BLaER1 treated with 17β-estradiol and CSF1 and Interleukin-3, amounts not matched to agents 10 nM and 100 nM (cell line): ENCODE measurements around the gene TAF1C.

Source experiments
- H3K27ac ChIP-seq, 11 experiments: shearing (Covaris generic); formaldehyde crosslinking; 2 replicates each; pipeline ENCODE4 v1.8.1; 2022
- H3K27me3 ChIP-seq, 11 experiments: shearing (Covaris generic); formaldehyde crosslinking; 2 replicates each; pipeline ENCODE4 v1.8.1; 2022
- H3K36me3 ChIP-seq, 11 experiments: shearing (Covaris generic); formaldehyde crosslinking; 2 replicates each; pipeline ENCODE4 v1.8.1; 2022
- H3K4me1 ChIP-seq, 10 experiments: shearing (Covaris generic); formaldehyde crosslinking; 2 replicates each; pipeline ENCODE4 v1.8.1; 2022
- H3K4me2 ChIP-seq, 11 experiments: shearing (Covaris generic); formaldehyde crosslinking; 2 replicates each; pipeline ENCODE4 v1.8.1; 2022
- H3K4me3 ChIP-seq, 10 experiments: shearing (Covaris generic); formaldehyde crosslinking; 2 replicates each; pipeline ENCODE4 v1.8.1; 2022
- H3K9ac ChIP-seq, 11 experiments: shearing (Covaris generic); formaldehyde crosslinking; 2 replicates each; pipeline ENCODE4 v1.8.1; 2022
- H3K9me3 ChIP-seq, 11 experiments: shearing (Covaris generic); formaldehyde crosslinking; replicated peaks in 1 of 11; 2 replicates each; pipeline ENCODE4 v1.8.1; 2022
- H4K20me1 ChIP-seq, 11 experiments: shearing (Covaris generic); formaldehyde crosslinking; 2 replicates each; pipeline ENCODE4 v1.8.1; 2022
- Cebpa-rat ChIP-seq, 11 experiments: shearing (Covaris generic); IDR thresholded peaks; 2 replicates each; pipeline ENCODE4 v1.8.1; 2022

TAF1C gene

GRCh38 chr16:84177741-84178073 is 9.2 kb downstream of the TAF1C start:
- H4K20me1 ChIP-seq, result peaks cover 0 to 69% (median 49%) of the 10 kb centered on the region in 11 experiments; a peak in 17 of 22 replicates

GRCh38 chr16:84176192-84177053 is 10.4 kb downstream of the TAF1C start:
- peak overlapping the region in 10 of 11 experiments; percentile 15 to 65 (median 55); a peak in 15 of 22 replicates for H3K27ac ChIP-seq
- H3K4me1 ChIP-seq, result peaks cover 9 to 20% (median 14%) of the 10 kb centered on the region in 10 experiments
- H3K4me3 ChIP-seq, result no peak overlapping the region
- H4K20me1 ChIP-seq, result peaks cover 0 to 56% (median 38%) of the 10 kb centered on the region in 11 experiments; a peak in 16 of 22 replicates
- H3K36me3 ChIP-seq, result peaks cover 39 to 50% (median 42%) of the 10 kb centered on the region in 11 experiments
- no peaks in the 10 kb centered on the region for H3K9me3 ChIP-seq
- peak overlapping the region in 10 of 11 experiments; percentile 14 to 61 (median 50); a peak in 11 of 22 replicates for H3K9ac ChIP-seq
- no peak for TF ChIP-seq Cebpa-rat (IDR thresholded peaks at IDR 0.05)
- peak overlapping the region in 10 of 11 experiments; percentile 47 to 83 (median 68); a peak in 12 of 22 replicates for H3K4me2 ChIP-seq
- H3K27me3 ChIP-seq, result no peaks in the 10 kb centered on the region

More at GRCh38 chr16:84177741-84178073, 9.2 kb downstream of the TAF1C start:
- no peak overlapping the region for H3K4me2 ChIP-seq
- H3K4me1 ChIP-seq, result peaks cover 9 to 20% (median 14%) of the 10 kb centered on the region in 10 experiments
- H3K4me3 ChIP-seq, result no peak overlapping the region
- no peak for TF ChIP-seq Cebpa-rat (IDR thresholded peaks at IDR 0.05)
- H3K27ac ChIP-seq, result no peak overlapping the region
- no peaks in the 10 kb centered on the region for H3K27me3 ChIP-seq
- H3K9me3 ChIP-seq, result no peaks in the 10 kb centered on the region
- H3K36me3 ChIP-seq, result peaks cover 52 to 63% (median 55%) of the 10 kb centered on the region in 11 experiments
- peak overlapping the region in 3 of 11 experiments; percentile 9 to 38 (median 34); a peak in 1 of 22 replicates for H3K9ac ChIP-seq

- H3K27me3 ChIP-seq, result no peaks in the 10 kb centered on the region
- peak overlapping the region in 10 of 11 experiments; percentile 44 to 65 (median 55); a peak in 19 of 22 replicates for H3K27ac ChIP-seq
- no peak for TF ChIP-seq Cebpa-rat (IDR thresholded peaks at IDR 0.05)
- peaks cover 30 to 41% (median 33%) of the 10 kb centered on the region in 11 experiments for H3K36me3 ChIP-seq
- H4K20me1 ChIP-seq, result peaks cover 0 to 47% (median 32%) of the 10 kb centered on the region in 11 experiments; a peak in 15 of 22 replicates
- peak overlapping the region in 10 of 11 experiments; percentile 14 to 61 (median 52); a peak in 18 of 22 replicates for H3K9ac ChIP-seq
- no peak overlapping the region for H3K4me3 ChIP-seq
- H3K4me2 ChIP-seq, result peak overlapping the region; percentile 47 to 83 (median 67)
- H3K4me1 ChIP-seq, result peaks cover 9 to 20% (median 14%) of the 10 kb centered on the region in 10 experiments
- no peaks in the 10 kb centered on the region for H3K9me3 ChIP-seq
Measured at GRCh38 chr16:84175350-84176081, 11.3 kb downstream of the TAF1C start.

GRCh38 chr16:84174396-84174795 is 12.5 kb downstream of the TAF1C start:
- no peaks in the 10 kb centered on the region for H3K9me3 ChIP-seq
- H3K27me3 ChIP-seq, result no peaks in the 10 kb centered on the region
- no peak overlapping the region for H3K9ac ChIP-seq
- H3K4me1 ChIP-seq, result peaks cover 9 to 20% (median 14%) of the 10 kb centered on the region in 10 experiments
- no peak for TF ChIP-seq Cebpa-rat (IDR thresholded peaks at IDR 0.05)
- H3K36me3 ChIP-seq, result peaks cover 19 to 30% (median 21%) of the 10 kb centered on the region in 11 experiments
- H4K20me1 ChIP-seq, result peaks cover 0 to 37% (median 28%) of the 10 kb centered on the region in 11 experiments; a peak in 15 of 22 replicates
- no peak overlapping the region for H3K4me3 ChIP-seq
- H3K4me2 ChIP-seq, result no peak overlapping the region
- H3K27ac ChIP-seq, result no peak overlapping the region

- no peaks in the 10 kb centered on the region for H3K36me3 ChIP-seq
- TF ChIP-seq Cebpa-rat (IDR thresholded peaks at IDR 0.05), result no peak
- no peaks in the 10 kb centered on the region for H3K27me3 ChIP-seq
- H3K9ac ChIP-seq, result no peak overlapping the region
- H3K9me3 ChIP-seq, result no peaks in the 10 kb centered on the region
- peaks cover 0 to 15% (median under 1%) of the 10 kb centered on the region in 10 experiments; a peak in 8 of 20 replicates for H3K4me1 ChIP-seq
- no peak overlapping the region for H3K4me2 ChIP-seq
- H4K20me1 ChIP-seq, result no peaks in the 10 kb centered on the region
- no peak overlapping the region for H3K4me3 ChIP-seq
- H3K27ac ChIP-seq, result no peak overlapping the region
Measured at GRCh38 chr16:84169765-84170310, 17.0 kb downstream of the TAF1C start.

- Histone ChIP-seq H3K4me3 (no peak overlapping the region), H3K4me2 (no peak overlapping the region), H3K36me3 (no peaks in the 10 kb centered on the region), H3K27ac (no peak overlapping the region), H3K9ac (no peak overlapping the region), H3K27me3 (no peaks in the 10 kb centered on the region), H4K20me1 (no peaks in the 10 kb centered on the region), H3K9me3 (no peaks in the 10 kb centered on the region), H3K4me1 (peaks cover 0 to 16% (median 0%) of the 10 kb centered on the region in 10 experiments; a peak in 8 of 20 replicates)
- no peak for TF ChIP-seq Cebpa-rat (IDR thresholded peaks at IDR 0.05)
Measured at GRCh38 chr16:84166796-84167695, 19.8 kb downstream of the TAF1C start.

- no peak overlapping the region for H3K9ac ChIP-seq
- TF ChIP-seq Cebpa-rat (IDR thresholded peaks at IDR 0.05), result no peak
Measured at GRCh38 chr16:84165746-84166145, 21.1 kb downstream of the TAF1C start.

GRCh38 chr16:84161801-84162200 is 25.1 kb downstream of the TAF1C start:
- no peaks in the 10 kb centered on the region for H3K27me3 ChIP-seq

More at GRCh38 chr16:84165746-84166145, 21.1 kb downstream of the TAF1C start:
- Histone ChIP-seq H4K20me1 (no peaks in the 10 kb centered on the region), H3K4me3 (no peak overlapping the region), H3K9me3 (no peaks in the 10 kb centered on the region), H3K27me3 (no peaks in the 10 kb centered on the region), H3K36me3 (no peaks in the 10 kb centered on the region), H3K27ac (no peak overlapping the region), H3K4me1 (peaks cover 0 to 22% (median 0%) of the 10 kb centered on the region in 10 experiments; a peak in 8 of 20 replicates), H3K4me2 (no peak overlapping the region)

More at GRCh38 chr16:84161801-84162200, 25.1 kb downstream of the TAF1C start:
- H3K4me2 ChIP-seq, result peak overlapping the region in 2 of 11 experiments; percentile 2 to 5; a peak in 2 of 22 replicates
- 0 out of 22 replicates have a peak overlapping the region, but pooled peaks of 1 of the 11 experiments have one; percentile 1 for H3K9ac ChIP-seq
- H3K4me3 ChIP-seq, result no peak overlapping the region
- peaks cover 0 to 8% (median 0%) of the 10 kb centered on the region in 10 experiments; a peak in 5 of 20 replicates for H3K4me1 ChIP-seq
- H4K20me1 ChIP-seq, result no peaks in the 10 kb centered on the region
- H3K9me3 ChIP-seq, result no peaks in the 10 kb centered on the region
- no peak overlapping the region for H3K27ac ChIP-seq
- H3K36me3 ChIP-seq, result no peaks in the 10 kb centered on the region
- TF ChIP-seq Cebpa-rat (IDR thresholded peaks at IDR 0.05), result no peak
